Cardiac fibroblast (primary cell): ENCODE measurements around the gene PAPLN.

ENCODE experiments used
- DNase-seq, 2 donors: peaks; one replicate each; pipeline versions ENCODE4 v3.0.0 to v3.0.0-alpha.2; 2010; ENCODE audit warnings: low read depth in 2 of 2
- H3K4me3 ChIP-seq, 2 donors: replicated peaks in 1 of 2; 1 replicate in 1 of 2; 2 replicates in 1 of 2; pipeline ENCODE4 v1.5.1; 2011; ENCODE audit warnings: low read depth in 2 of 2, low read length in 2 of 2, mild to moderate bottlenecking in 2 of 2, moderate library complexity in 1 of 2
- TF ChIP-seq, protein P1 (sequence below): IDR thresholded peaks from one replicate; pipeline ENCODE4 v1.5.1; 2011; ENCODE audit warnings: low read depth, mild to moderate bottlenecking, low read length, inconsistent platforms

The PAPLN gene

DNA sequence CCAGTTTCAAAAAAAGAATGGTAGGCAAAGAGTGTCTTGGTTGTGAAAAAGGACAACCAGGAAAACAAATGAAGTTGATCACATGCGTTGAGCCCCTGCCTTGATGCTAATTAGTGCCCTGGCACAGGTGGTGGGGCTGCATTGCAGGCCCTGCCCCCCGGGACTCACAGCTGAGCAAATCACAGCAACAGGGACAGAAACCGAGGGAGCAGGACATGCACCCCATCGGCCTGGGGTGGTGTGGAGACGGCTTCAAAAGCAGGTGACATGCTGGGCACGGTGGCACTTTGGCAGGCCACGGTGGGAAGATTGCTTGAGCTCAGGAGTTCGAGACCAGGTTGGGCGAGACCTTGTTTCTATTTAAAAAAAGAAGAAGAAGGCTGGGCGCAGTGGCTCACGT is 1.1 kb upstream of the PAPLN start:
- DNase-seq = no peak
- TF ChIP-seq, protein P1, sequence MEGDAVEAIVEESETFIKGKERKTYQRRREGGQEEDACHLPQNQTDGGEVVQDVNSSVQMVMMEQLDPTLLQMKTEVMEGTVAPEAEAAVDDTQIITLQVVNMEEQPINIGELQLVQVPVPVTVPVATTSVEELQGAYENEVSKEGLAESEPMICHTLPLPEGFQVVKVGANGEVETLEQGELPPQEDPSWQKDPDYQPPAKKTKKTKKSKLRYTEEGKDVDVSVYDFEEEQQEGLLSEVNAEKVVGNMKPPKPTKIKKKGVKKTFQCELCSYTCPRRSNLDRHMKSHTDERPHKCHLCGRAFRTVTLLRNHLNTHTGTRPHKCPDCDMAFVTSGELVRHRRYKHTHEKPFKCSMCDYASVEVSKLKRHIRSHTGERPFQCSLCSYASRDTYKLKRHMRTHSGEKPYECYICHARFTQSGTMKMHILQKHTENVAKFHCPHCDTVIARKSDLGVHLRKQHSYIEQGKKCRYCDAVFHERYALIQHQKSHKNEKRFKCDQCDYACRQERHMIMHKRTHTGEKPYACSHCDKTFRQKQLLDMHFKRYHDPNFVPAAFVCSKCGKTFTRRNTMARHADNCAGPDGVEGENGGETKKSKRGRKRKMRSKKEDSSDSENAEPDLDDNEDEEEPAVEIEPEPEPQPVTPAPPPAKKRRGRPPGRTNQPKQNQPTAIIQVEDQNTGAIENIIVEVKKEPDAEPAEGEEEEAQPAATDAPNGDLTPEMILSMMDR = no peak
- no peak overlapping the region for H3K4me3 ChIP-seq

DNA sequence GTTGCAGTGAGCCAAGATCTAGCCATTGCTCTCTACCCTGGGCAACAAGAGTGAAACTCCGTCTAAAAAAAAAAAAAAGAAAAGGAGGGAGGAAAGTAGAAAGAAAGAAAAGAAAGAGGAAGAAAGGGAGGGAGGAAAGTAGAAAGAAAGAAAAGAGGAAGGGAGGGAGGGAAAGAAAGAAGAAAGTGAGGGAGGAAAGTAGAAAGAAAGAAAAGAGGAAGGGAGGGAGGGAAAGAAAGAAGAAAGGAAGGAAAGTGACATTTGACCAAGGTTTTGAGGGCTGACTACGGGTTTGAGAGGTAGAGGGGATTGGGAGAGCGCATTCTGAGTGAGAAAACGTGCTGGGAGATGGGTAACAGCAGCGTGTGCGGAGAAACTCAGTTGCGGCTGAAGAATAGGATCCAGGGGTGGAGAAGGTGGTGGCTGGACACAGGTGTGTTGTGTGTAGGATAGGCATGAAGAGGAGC is 521 bp upstream of the PAPLN start:
- TF ChIP-seq, protein P1 = no peak
- DNase-seq = no peak
- H3K4me3 ChIP-seq = no peak overlapping the region

DNA sequence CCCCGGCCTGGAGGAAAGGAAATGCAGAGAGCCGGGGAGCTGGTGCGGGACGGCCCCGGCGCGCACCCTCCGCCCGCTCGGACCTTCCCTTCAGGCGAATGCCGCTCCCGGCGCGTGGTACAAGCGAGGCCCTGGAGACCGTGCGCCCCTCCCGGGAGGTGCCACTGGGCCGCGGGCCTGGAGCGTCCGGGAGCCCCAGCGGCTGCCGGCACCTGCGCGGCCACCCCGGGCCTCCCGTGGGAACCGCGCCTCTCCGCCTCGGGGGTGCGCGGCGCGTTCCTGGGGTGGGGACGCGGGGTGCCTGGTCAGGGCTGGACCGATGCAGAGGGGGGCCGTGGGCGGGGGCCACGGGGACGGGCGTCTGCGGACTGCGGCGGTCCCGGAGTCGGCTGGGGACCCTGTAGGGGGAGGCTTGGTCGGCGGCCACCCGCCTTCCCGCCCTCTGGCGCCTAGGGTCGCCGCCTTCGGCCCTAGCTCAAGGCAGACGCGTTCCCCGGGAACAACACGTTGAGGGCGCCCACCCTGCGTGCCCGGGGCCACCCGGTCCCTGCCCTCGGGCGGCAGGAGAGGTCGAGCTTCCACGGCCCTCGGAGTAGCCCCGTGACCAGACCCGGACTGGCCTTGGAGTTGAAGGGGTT is 599 bp downstream of the PAPLN start:
- peak overlapping the region; percentile 40 to 56 for H3K4me3 ChIP-seq
- DNase-seq = no peak
- TF ChIP-seq, protein P1 = no peak

DNA sequence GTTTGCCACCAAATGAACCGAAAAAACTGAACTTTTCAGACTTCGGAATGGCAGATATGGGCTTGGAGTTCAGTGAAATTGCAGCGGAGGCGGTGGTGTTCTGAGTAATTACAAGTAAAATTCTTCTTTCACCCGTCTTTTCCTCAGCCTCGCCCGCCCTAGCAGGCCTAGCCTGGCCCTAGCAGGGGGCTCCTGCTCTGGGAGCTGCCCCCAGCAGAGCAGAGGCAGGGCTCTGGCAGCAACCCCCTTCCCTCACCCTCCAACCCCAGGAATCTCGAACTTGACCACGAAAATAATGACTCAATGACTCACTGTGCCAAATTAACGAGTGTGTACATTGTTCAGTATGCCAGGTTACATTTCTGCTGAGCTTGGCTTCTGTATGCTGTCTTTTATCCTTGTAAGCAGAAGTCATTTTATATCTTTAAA is 1.1 kb downstream of the PAPLN start:
- TF ChIP-seq, protein P1 = no peak
- peak; percentile 75 to 85 for DNase-seq
- peak overlapping the region; percentile 40 to 56 for H3K4me3 ChIP-seq

DNA sequence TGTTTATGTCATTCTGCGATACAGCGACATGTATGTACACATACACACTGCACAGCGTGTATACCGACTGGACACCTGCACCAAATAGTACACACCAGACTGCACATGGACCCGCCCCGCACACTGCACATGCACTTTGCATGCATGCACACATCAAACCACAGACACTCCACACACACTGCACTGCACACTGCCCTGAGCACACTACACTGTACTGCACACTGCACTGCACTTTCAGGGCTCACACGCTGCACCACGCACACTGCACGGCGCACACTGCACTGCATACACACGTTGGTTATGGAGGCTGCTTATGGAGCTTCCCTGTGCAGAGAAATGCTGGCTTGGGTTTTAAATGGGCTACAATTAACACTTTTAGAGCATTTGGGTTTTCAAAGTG is 1.6 kb downstream of the PAPLN start:
- H3K4me3 ChIP-seq = peak overlapping the region in 1 of 2 donors; percentile 56
- TF ChIP-seq, protein P1 = no peak
- DNase-seq = no peak

DNA sequence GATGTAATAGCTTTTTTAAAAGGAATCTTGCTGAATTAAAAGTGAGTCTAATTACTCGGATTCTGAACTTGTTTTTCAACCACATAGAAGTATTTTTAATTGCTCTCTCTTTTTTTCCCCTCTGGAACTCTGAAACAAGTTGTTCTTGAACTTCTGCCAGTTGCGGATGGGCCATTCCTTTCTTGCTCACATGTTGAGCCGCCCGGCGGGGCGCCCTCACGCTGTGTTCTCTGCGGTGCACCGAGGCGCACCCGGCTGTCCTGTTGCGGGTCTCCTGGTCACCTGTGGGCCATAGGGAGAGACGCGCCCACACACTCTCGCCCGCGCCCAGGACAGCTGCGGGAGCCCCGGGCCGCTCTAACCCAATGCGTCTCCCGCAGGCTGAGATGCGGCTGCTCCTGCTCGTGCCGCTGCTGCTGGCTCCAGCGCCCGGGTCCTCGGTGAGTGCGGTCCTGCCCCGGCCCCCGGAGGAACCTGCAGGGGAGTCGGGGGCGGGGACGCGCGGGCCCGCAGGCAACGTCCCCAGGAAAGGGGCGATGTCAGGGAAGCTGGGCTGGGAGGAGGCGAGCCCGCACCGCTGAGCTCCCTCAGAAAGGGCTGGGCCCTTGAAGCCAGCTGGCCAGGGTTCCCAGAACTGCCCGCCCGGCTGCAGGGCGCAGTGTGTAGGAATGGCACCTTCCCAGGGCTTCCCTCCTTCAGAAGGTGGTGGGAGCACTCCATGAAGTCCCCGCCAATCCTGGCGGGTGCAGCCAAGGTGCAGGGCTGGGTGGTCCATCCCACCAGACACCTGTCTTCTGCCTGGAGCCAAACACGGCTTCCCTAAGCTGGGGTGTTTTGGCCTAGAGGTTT is 2.3 kb downstream of the PAPLN start:
- TF ChIP-seq, protein P1 = no peak
- H3K4me3 ChIP-seq = peak overlapping the region; percentile 34 to 35
- DNase-seq = peak; percentile 68 to 75
